B cell (primary cell): ENCODE measurements around the gene SAC3D1. TPM values are rescaled to one million over a fixed set of nuclear protein-coding genes. Genes with fewer than 3 reads are reported as not detected.

Source experiments
- ATAC-seq: fragments of 200-7000 bp; cut with Tn5 transposase; one replicate; pipeline ENCODE4 v1.10.0; 2021; ENCODE audit warnings: low read depth, mild to moderate bottlenecking, moderate number of reproducible peaks, moderate library complexity
- CTCF ChIA-PET: fragments of 350-600 bp; sonication (Branson Sonifier 250); formaldehyde crosslinking; loops from one replicate; lab custom pipeline; 2021; ENCODE audit warnings: antibody characterized with exemption, inconsistent platforms; lab: Charles Lee
- POLR2A ChIA-PET: fragments of 350-600 bp; sonication (Branson Sonifier 250); formaldehyde crosslinking; loops from one replicate; lab custom pipeline; 2021; ENCODE audit warnings: antibody characterized with exemption; lab: Charles Lee
- DNase-seq: peaks from one replicate; pipeline ENCODE4 v3.0.0; 2013
- H2AFZ ChIP-seq: 2 replicates; pipeline ENCODE4 v1.6.1; 2012; ENCODE audit warnings: mild to moderate bottlenecking, low read depth, low read length; ENCODE audit not compliant: insufficient read depth, poor library complexity, severe bottlenecking
- H3K27ac ChIP-seq, 2 donors: 1 replicate in 1 of 2; 2 replicates in 1 of 2; pipeline ENCODE4 v1.5.1; 2012 to 2013; ENCODE audit warnings: low read length in 2 of 2, mild to moderate bottlenecking in 2 of 2, moderate library complexity in 1 of 2
- H3K27me3 ChIP-seq, 4 experiments: fragments of 200-600 bp in 1 of 4; sonication (generic) in 1 of 4; replicated peaks in 1 of 4; 1 replicate in 2 of 4; 2 replicates in 2 of 4; pipeline versions ENCODE4 v1.6.1 to v1.7.0; 2013 to 2016; ENCODE audit warnings: low read length in 3 of 4, mild to moderate bottlenecking in 2 of 4, mixed read lengths in 1 of 4, moderate library complexity in 1 of 4; ENCODE audit not compliant: insufficient read depth in 4 of 4, control insufficient read depth in 3 of 4; ENCODE audit errors: control extremely low read depth in 1 of 4
- H3K36me3 ChIP-seq, 2 experiments: replicated peaks in 1 of 2; 1 replicate in 1 of 2; 2 replicates in 1 of 2; pipeline versions ENCODE4 v1.6.1 to v1.7.1; 2013; ENCODE audit warnings: low read length in 1 of 2; ENCODE audit not compliant: insufficient read depth in 2 of 2, control insufficient read depth in 1 of 2; ENCODE audit errors: control extremely low read depth in 1 of 2, extremely low read depth in 1 of 2
- H3K4me1 ChIP-seq, 2 donors: fragments of 200-600 bp in 1 of 2; sonication (generic) in 1 of 2; 1 replicate in 1 of 2; 2 replicates in 1 of 2; pipeline versions ENCODE4 v1.5.1 to v1.6.1; 2013 to 2017; ENCODE audit warnings: low read length in 2 of 2; ENCODE audit not compliant: control insufficient read depth in 2 of 2, insufficient read depth in 2 of 2
- H3K4me2 ChIP-seq: replicated peaks from 2 replicates; pipeline ENCODE3; 2012; ENCODE audit warnings: mild to moderate bottlenecking, low read depth, low read length; ENCODE audit not compliant: poor library complexity, severe bottlenecking
- H3K4me3 ChIP-seq, 5 experiments: fragments of 200-600 bp in 1 of 5; sonication (generic) in 1 of 5; 1 replicate in 3 of 5; 2 replicates in 2 of 5; pipeline versions ENCODE4 v1.5.1 to v1.7.0; 2011 to 2016; ENCODE audit warnings: low read length in 4 of 5, mild to moderate bottlenecking in 4 of 5, low read depth in 2 of 5, control low read depth in 1 of 5, moderate library complexity in 1 of 5; ENCODE audit not compliant: insufficient read depth in 1 of 5; ENCODE audit errors: control extremely low read depth in 1 of 5, extremely low read depth in 1 of 5
- H3K79me2 ChIP-seq: fragments of 200-600 bp; sonication (generic); one replicate; pipeline ENCODE4 v1.6.0; 2016; ENCODE audit warnings: low read length; ENCODE audit not compliant: control insufficient read depth, insufficient read depth
- H3K9ac ChIP-seq: fragments of 200-600 bp; sonication (generic); 2 replicates; pipeline ENCODE4 v1.6.1; 2017; ENCODE audit warnings: mild to moderate bottlenecking, low read length, moderate library complexity
- H3K9me3 ChIP-seq, 3 donors: one replicate each; pipeline versions ENCODE4 v1.6.1 to v1.7.1; 2013; ENCODE audit warnings: low read length in 2 of 3; ENCODE audit not compliant: control insufficient read depth in 2 of 3, insufficient read depth in 1 of 3; ENCODE audit errors: control extremely low read depth in 1 of 3
- H4K20me1 ChIP-seq: 2 replicates; pipeline ENCODE4 v1.6.0; 2012; ENCODE audit warnings: mild to moderate bottlenecking, low read length; ENCODE audit not compliant: insufficient read depth, control insufficient read depth, poor library complexity, severe bottlenecking
- H3K27ac Mint-ChIP-seq: one replicate; pipeline ENCODE4 v1.8.0; 2021; ENCODE audit warnings: mixed read lengths
- H3K27me3 Mint-ChIP-seq: one replicate; pipeline ENCODE4 v1.8.0; 2021; ENCODE audit warnings: mixed read lengths
- H3K4me1 Mint-ChIP-seq: one replicate; pipeline ENCODE4 v1.8.0; 2021; ENCODE audit warnings: mixed read lengths
- H3K4me3 Mint-ChIP-seq: one replicate; pipeline ENCODE4 v1.8.0; 2021; ENCODE audit warnings: mixed read lengths
- H3K9me3 Mint-ChIP-seq: one replicate; pipeline ENCODE4 v1.8.0; 2022; ENCODE audit warnings: mixed read lengths; ENCODE audit not compliant: insufficient read depth
- CTCF ChIP-seq: fragments of 200-600 bp; IDR thresholded peaks from one replicate; pipeline ENCODE4 v1.8.0; 2022; ENCODE audit warnings: antibody characterized with exemption, mild to moderate bottlenecking
- EZH2 ChIP-seq: IDR thresholded peaks from 2 replicates; pipeline ENCODE4 v1.6.1; 2012; ENCODE audit warnings: borderline replicate concordance, low read depth, mild to moderate bottlenecking, moderate library complexity, low read length; ENCODE audit not compliant: insufficient read depth, poor library complexity, severe bottlenecking
- WGBS: methylation state at CpG from one replicate; pipeline ENCODE4 v1.1.5; 2013; ENCODE audit warnings: missing lambda C conversion rate; ENCODE audit not compliant: insufficient coverage; 5-methylcytosine and 5-hydroxymethylcytosine counted together
- intact Hi-C: fragments of 100-400 bp; cut with micrococcal nuclease; formaldehyde crosslinking; loops from one replicate; pipeline ENCODE4 v1.10.0; 2022
- polyA plus RNA-seq: library from polyadenylated mRNA; depleted of rRNA; stranded (reverse); fragments of >200 nt; gene quantifications from 2 replicates; pipeline ENCODE4 v1.2.3, GENCODE V29; 2012
- total RNA-seq, 2 donors: library from RNA; stranded (reverse); fragments of 120-200 nt in 1 of 2; gene quantifications; 1 replicate in 1 of 2; 2 replicates in 1 of 2; pipeline versions ENCODE4 v1.2.3 to v1.2.4, GENCODE V29; 2013 to 2022

SAC3D1 gene
- total and polyA plus RNA-seq, 2 donors (not counting 1 experiment from before 2014, with no cell fraction given), result 5.9 to 6.0 TPM

DNA sequence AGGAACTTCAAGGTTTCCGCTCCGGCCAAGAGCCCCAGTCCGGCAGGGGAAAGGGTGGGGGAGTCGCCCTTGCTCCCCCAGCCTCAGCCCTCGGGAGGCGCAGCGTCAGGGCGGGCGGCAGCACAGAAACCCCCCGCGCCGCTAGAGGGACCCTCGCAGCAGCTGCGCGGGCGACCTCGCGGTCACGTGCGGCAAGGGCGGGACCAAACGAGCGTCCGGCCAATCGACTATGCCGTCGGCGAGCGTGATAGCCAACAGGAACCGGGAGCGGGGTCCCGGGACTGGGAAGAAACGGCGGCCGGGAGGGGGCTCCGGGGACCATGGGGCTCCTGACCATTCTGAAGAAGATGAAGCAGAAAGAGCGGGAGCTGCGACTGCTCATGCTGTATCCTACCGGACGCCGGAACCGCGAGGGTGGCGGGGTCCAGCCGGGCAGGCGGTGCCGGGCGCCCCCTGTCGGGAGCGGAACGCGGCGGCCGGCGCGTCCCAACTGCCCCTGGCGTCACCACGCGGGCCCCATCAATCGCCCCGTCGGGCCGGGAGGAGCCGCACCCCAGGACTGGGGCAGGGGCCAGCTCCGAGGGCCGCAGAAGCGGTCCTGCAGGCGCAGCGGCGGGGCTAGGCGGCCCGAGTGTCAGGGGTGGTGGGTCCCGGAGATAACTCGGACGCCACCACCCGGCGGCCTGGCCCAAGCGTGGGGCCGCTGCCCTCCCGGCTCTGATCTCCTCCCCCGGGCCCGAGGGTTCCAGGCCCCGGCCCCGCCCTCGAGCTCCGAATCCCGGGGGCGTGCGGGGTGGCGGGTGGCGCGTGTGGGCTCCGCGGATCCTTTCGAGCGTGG, 26.9 kb upstream of the SAC3D1 start, which contains the start of gene ARL2:
Gene ARL2 (plus strand): TSS at position 273 of the 838 bp plus-strand sequence. CDS start 48 bp downstream, at position 321.
- Histone ChIP-seq H3K27ac (peak within 1 kb of the TSS; percentile 93 to 98), H2AFZ (peak within 1 kb of the TSS; percentile 74), H3K79me2 (peaks cover 35% of the 10 kb centered on the region), H3K4me3 (peak within 1 kb of the TSS; percentile 38 to 92 (median 83)), H3K9me3 (no peaks in the 10 kb centered on the region), H3K9ac (peak within 1 kb of the TSS; percentile 80), H3K4me2 (peak within 1 kb of the TSS; percentile 82), H4K20me1 (no peaks in the 10 kb centered on the region), H3K36me3 (peaks cover 0 to 8% of the 10 kb centered on the region in 2 experiments), H3K27me3 (no peaks in the 10 kb centered on the region), H3K4me1 (peaks cover 9 to 35% of the 10 kb centered on the region in 2 donors)
- Mint-ChIP-seq H3K4me3 (peak within 1 kb of the TSS; percentile 92), H3K27me3 (no peaks in the 10 kb centered on the region), H3K27ac (peak within 1 kb of the TSS; percentile 98), H3K4me1 (peaks cover 23% of the 10 kb centered on the region), H3K9me3 (no peaks in the 10 kb centered on the region)
- intact Hi-C loops, result loop anchor here (1.0 to 5.0 kb wide), 13 partner anchors 13 to 247 kb away; partner anchors contain the start of genes ATG2A, CAPN1, CDCA5 and MAJIN
- peak; percentile 96 for DNase-seq
- peak; percentile 80 for ATAC-seq
- ChIA-PET POLR2A (interaction anchor here (0.5 to 1.9 kb wide), 15 partner anchors 14 to 1346 kb away, joined by 3 to 8 read pairs (median 3); partner anchors contain the start of genes FAU, MRPL49, TM7SF2 and VPS51), CTCF (interaction anchor here (0.5 to 5.0 kb wide), 32 partner anchors 10 to 325 kb away, joined by 3 to 36 read pairs (median 4); partner anchors contain the start of genes BATF2, CAPN1, FAU and MRPL49)
- under 1% methylated on average over 96 of the region's 96 CpGs for WGBS
- TF ChIP-seq CTCF (peak; percentile 85), EZH2 (no peak)
